Right ventricle myocardium superior (tissue), 1 donor: Measurements from ENCODE around the gene LHX3. TPM values are rescaled to one million over a fixed set of nuclear protein-coding genes. Genes with fewer than 3 reads are reported as not detected.

Experiments used
- ATAC-seq: fragments of 200-7000 bp; cut with Tn5 transposase; one replicate; pipeline ENCODE4 v1.9.1; 2020; ENCODE audit warnings: mild to moderate bottlenecking; ENCODE audit not compliant: poor library complexity
- DNase-seq: peaks from one replicate; pipeline ENCODE4 v3.0.0-alpha.2; 2020
- intact Hi-C: fragments of 100-400 bp; cut with DNase I; formaldehyde crosslinking; loops from one replicate; pipeline ENCODE4 v1.11.2; 2022
- long read RNA-seq: library from polyadenylated mRNA; unstranded; transcript quantifications from one replicate; pipeline ENCODE4 v2.0.0, GENCODE V29; 2021
- total RNA-seq: library from RNA; stranded (reverse); fragmentation: NEBNext Ultra II Directional; extraction: Animal tissue kit (Norgen Biotek cat#: 25700); gene quantifications from one replicate; pipeline ENCODE4 v1.2.1, GENCODE V29; 2021
- donor health status: DM: no; HTN: yes; CAD: no; lungs with severe emphysema.

Gene LHX3
- total RNA-seq = not detected
- long read RNA-seq = 0 reads

GRCh38 chr9:136204838-136205706 is at the start of gene LHX3:
TSS of gene LHX3 (minus strand) at chr9:136205128. CDS start at chr9:136205012, 116 bp downstream.
- ATAC-seq = peak; percentile 67
- no peak for DNase-seq
- intact Hi-C loops = no loop called here

- ATAC-seq (no peak), DNase-seq (no peak)
- intact Hi-C loops = no loop called here
These were observed 48.6 kb upstream of the LHX3 start for GRCh38 chr9:136253246-136254130.

GRCh38 chr9:136252846-136253245 is 47.9 kb upstream of the LHX3 start:
- ATAC-seq (no peak), DNase-seq (no peak)
- intact Hi-C loops = no loop called here

- no peak for ATAC-seq
- intact Hi-C loops = no loop called here
- DNase-seq = no peak
These were observed 47.4 kb upstream of the LHX3 start for GRCh38 chr9:136252281-136252680.

GRCh38 chr9:136251264-136252115 is 46.6 kb upstream of the LHX3 start:
- ATAC-seq (no peak), DNase-seq (no peak)
- intact Hi-C loops = no loop called here

- DNase-seq (no peak), ATAC-seq (no peak)
- intact Hi-C loops = no loop called here
These were observed 45.7 kb upstream of the LHX3 start for GRCh38 chr9:136250676-136251075.

GRCh38 chr9:136249877-136250559 is 45.1 kb upstream of the LHX3 start:
- no peak for DNase-seq
- ATAC-seq = no peak
- intact Hi-C loops = no loop called here

GRCh38 chr9:136248951-136249876 is 44.3 kb upstream of the LHX3 start:
- peak; percentile 39 for DNase-seq
- no peak for ATAC-seq
- intact Hi-C loops = no loop called here

- peak; percentile 13 for DNase-seq
- intact Hi-C loops = no loop called here
- no peak for ATAC-seq
These were observed 43.2 kb upstream of the LHX3 start for GRCh38 chr9:136247947-136248637.

- intact Hi-C loops = no loop called here
- ATAC-seq = no peak
- no peak for DNase-seq
These were observed 42.6 kb upstream of the LHX3 start for GRCh38 chr9:136247551-136247916.

- ATAC-seq = no peak
- no peak for DNase-seq
- intact Hi-C loops = no loop called here
These were observed 42.1 kb upstream of the LHX3 start for GRCh38 chr9:136246849-136247550.

GRCh38 chr9:136245219-136246150 is 40.6 kb upstream of the LHX3 start, which contains the start of gene QSOX2:
TSS of gene QSOX2 (minus strand) at chr9:136245812. CDS start at chr9:136245803, 9 bp downstream.
- ATAC-seq (peak; percentile 94), DNase-seq (peak; percentile 90)
- intact Hi-C loops = no loop called here

- intact Hi-C loops = no loop called here
- DNase-seq (no peak), ATAC-seq (no peak)
These were observed 40.0 kb upstream of the LHX3 start for GRCh38 chr9:136244969-136245218.

- intact Hi-C loops = no loop called here
- DNase-seq = no peak
- ATAC-seq = no peak
These were observed 39.4 kb upstream of the LHX3 start for GRCh38 chr9:136244122-136244968.
